GM21423 (cell line): ENCODE measurements around the gene GNG11.
"Not testable (repeated sequence)": the region's sequence is repeated elsewhere in the genome, so short reads cannot be mapped to it uniquely, and the experiment has no call there.

Source experiments
- ATAC-seq: cut with Tn5 transposase; IDR thresholded peaks from one replicate; pipeline ENCODE4 v1.9.1; 2021; ENCODE audit warnings: mild to moderate bottlenecking, moderate library complexity; ENCODE audit not compliant: unreplicated experiment

Gene GNG11

DNA sequence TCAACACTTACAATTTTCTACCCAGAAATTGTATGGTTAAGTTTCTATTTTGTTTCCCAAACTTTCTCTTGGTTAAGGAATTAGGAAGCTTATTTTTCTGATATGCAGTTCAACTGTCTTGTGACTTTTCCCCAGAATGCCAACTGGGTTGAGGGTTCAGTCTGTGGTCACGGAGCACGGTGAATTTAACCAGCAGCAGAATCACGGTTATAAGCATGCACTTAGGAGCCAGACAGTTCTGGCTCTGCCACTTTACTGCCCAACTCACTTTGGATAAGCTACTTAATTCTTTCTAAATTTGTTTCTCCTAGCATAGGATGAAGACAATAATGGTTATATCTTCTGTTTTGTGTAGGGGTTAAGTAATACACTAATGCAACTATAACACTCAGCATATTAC lies 10.3 kb upstream of the GNG11 start:
- not testable (repeated sequence) for ATAC-seq

DNA sequence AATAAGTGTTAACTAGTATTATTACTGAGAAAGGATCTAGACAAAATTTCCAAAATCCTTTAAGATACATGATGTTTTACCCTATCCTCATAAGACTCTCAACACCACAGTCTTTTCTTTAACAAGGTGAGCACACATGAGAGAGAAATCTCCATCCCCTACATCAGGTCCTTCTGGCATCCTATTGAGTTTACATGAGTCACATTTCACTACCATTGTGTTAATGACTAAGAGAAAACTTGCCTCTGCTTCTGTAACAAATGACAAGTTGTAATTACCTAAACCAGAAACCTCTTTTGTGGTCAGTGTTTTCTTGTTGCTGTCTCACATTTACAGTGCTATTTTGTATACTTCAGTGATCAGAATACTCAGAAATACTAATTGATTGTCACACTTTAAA lies 9.9 kb upstream of the GNG11 start:
- peak; percentile 57 for ATAC-seq

DNA sequence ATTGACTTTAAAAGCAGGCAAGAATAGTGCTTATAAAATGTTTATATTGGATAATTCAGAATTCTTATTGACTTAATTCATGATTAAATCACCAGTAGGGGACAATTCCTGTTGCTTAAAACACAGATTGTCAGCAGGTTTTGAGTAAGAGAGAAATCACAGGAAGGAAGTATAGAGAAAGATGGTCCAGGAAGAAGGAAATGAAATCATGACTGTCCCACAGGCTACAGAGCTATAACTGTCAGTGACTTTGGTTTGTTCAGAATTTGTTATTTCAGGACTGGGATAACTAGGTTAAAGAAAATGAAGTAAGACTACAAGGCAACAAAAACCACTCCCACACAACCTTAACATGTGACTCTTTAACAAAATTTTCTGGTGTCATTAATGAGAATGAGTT lies 8.3 kb upstream of the GNG11 start:
- no peak for ATAC-seq

DNA sequence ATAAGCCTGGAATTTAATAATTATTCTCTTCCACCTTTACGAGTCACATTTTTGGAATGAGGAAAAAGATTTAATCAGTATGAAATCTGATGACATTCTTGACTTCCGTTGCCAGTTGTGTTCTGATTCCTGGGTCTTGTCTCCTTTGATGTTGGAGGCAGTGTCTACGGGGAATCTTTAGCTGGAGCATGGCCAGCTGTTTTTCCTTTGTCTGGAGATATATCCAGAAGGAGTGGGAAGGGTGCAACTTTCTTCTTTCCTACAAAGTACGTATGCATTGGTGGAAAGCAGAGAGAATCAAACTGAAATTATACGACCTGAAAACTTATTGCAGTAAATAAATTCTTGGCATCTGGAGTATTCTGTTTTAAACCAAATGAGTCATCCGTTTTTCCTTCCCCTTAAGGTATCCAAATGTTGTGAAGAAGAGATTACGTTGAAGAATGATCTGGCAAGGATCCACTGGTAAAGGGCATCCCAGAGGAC lies 6.9 kb upstream of the GNG11 start:
- no peak for ATAC-seq

DNA sequence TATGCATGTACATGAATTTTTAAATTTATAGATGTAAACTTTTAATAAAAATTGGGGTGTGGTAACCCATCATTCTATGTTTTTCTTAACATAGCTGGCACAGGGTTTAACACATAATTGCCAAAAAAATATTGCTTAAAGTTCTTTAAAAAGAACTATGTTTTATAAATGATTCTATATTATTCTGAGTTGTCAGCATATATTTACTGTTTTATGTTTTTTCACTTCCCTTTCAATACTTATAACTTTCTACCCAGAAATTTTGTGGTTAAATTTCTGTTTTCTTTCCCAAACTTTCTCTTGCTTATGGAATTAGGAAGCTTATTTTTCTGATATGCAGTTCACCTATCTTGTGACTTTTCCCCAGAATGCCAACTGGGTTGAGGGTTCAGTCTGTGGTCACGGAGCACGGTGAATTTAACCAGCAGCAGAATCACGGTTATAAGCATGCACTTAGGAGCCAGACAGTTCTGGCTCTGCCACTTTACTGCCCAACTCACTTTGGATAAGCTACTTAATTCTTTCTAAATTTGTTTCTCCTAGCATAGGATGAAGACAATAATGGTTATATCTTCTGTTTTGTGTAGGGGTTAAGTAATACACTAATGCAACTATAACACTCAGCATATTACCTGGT lies 6.2 kb upstream of the GNG11 start:
- not testable (repeated sequence) for ATAC-seq

DNA sequence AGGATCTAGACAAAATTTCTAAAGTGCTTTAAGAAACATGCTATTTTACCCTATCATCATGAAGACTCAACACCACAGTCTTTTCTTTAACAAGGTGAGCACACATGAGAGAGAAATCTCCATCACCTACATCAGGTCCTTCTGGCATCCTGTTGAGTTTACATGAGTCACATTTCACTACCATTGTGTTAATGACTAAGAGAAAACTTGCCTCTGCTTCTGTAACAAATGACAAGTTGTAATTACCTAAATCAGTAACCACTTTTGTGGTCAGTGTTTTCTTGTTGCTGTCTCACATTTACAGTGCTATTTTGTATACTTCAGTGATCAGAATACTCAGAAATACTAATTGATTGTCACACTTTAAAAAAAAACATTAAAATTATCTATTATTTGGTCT lies 5.6 kb upstream of the GNG11 start:
- ATAC-seq, result peak; percentile 66

DNA sequence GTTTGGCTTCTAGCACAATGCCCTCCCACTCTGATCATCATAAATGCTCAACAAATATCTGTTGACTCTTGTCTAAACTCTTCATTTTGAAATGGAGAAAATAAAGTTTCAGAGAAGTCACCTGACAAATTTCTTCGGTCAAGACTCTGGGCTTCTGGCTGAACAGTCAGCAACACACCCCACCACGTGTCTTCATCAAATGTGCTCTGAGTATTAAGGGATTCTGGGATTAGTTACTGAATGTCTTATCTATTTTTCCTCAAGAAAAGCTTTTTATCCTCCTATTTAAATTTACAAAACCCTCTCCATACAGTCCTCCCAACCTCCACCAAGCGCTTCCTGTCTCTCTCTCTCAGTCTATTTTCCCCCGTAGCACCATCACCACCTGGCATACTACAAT lies 5.2 kb upstream of the GNG11 start:
- ATAC-seq, result peak; percentile 3

DNA sequence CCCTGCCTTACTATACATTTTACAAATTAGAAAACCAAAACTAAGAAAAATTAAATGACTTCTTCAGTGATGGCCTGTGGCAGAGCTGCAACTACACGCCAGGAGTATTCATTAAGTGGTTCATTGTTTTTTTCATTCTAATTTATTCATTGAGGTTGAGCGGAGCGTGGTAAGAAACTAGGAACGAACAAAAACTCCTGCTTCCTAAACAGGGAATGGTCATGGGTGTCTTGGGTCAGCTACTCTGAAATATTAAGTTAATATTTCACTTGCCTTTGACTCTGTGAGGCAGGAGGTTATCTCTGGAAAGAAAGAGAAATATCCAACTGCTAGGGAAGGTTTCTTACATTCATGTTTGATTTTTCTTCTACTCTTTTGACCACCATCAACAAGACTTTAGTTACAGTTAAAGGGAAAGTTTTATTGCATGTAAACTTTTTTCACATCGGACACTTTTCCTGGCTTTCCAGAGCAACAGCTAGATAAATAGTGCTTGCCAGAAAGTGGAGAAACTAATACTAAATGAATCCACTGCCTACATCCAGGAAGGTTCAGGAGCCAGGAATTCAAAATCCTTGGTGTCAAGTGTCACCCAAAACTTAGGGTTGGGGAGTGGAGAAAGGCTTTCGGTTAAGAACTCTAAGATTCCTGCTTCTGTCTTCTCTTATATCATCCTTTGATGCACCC lies 896 bp upstream of the GNG11 start:
- ATAC-seq, result no peak

DNA sequence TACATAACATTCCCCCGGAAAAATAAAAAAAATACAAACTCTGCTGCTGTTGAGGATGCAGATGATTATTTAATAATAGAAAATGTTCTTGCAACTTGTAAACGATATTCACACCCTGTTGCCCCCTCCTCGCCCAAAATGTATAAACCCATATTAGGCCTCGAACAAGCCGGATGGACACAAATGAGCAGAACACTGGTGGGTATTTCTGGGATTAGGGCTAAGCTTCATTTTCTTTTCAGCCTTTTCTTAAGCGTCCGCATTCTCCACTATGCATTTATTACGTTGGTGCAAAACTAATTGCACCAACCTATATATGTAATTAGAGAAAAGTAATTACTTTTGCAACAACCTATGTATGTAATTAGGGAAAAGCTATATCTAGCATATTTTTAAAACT lies 349 bp upstream of the GNG11 start:
- ATAC-seq, result no peak

DNA sequence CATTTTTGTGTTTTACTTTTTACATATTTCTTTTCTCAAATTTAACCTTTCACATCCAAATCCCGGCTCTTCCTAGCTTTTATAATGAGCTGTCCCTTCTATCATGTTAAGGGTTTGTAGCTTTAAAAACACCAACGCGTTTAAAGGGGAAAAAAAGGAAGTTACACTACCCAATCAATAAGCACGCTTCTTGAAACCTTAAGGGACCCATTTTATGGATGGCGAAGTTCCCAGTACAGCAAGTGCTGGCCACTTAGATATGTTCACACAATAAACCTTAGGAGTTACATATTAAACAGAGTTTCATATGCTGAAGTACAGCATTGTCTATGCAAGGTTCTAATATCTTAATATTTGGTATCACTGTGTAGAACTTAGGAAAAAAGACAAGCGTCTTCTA lies 1.8 kb downstream of the GNG11 start:
- ATAC-seq, result no peak

DNA sequence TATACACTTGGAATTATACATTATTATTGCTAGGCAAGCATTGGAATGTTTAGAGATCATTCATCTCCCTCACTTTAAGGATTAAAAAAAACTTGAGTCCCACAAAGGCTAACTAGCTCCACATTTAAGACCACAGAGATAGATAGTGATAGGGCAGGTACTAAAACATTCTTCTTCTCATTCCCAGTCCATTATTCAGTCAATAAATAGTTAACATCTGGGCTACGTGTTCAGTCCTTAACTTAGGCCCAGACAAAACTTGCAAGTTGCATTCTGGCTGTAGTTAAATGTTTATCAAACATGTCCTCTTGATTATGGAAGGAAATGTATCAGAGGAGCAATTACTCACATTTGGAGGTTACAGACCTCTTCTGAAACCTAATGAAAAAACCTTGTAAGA lies 2.4 kb downstream of the GNG11 start:
- ATAC-seq, result no peak

DNA sequence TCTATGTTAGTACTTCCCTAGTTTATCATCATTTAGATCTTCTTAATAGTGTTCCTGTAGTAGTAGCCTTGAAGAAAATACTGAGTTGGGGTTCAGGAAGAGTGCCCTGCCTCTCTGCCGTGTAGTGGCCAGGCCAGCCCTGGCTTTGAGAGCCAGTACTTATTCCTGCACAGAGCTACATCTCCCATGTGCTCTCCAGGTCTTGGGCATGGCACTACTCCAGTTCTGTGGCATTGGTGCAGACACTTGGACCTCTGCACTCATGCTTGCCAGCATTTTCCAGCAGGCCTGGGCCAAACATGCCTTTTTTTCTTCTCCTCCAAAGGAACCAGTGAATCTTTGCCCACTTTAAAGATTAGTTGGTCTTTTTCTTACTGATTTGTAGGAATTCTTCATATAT lies 5.3 kb downstream of the GNG11 start:
- no peak for ATAC-seq

DNA sequence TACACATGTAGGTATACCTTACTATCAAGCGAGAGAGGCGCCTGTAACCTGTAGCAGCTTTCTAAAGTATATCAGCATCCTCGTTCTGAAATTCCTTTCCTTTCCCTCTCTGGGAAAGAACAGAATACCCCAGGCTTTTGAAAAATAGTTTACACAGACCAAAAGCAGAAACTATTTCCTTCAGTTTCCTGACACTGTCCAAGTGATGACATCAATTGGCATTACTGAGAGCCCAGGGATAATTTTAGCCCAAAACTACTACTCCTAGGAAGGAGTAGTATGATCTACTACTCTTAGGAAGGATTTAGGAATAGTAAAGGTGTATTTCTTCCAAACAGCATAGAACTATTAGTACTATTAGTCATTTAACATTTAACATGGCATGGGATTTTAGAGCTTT lies 6.0 kb downstream of the GNG11 start:
- ATAC-seq, result no peak

DNA sequence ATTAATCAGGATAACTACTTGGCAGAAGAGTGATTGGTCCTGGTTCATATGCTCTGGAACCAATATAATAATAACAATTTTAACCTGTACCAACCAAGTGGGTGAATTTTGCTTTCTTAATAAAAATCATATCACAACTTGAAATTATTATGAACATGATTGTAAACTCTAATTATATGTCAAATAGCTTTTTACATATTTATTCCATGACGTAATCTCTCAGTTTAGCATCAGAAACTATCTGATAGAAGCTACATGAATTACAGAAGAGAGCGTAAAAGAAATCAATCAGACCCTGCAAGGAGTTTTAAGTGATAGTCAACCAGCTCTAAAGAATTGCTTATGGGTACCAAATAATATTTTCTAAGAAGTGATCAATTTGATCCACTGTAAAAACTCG lies 10.1 kb downstream of the GNG11 start:
- no peak for ATAC-seq

DNA sequence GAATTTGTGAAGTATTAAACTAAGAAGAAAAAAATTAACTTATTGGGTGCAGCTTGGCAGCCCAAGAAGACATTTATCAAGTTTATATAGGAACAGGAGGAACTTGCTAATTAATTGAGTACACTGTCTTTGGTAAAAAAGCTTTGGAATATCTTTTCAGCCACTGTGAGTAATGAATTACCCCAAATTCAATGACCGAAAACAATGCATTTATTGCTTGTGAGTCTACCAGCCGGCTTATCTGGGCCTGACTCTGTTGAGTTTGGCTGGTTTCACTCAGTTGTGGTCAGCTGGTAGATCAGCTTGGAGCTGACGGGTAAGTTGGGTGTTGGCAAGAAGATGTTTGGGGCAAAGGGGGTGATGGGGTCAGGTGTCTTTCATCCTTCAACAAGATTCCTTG lies 11.6 kb downstream of the GNG11 start:
- ATAC-seq, result no peak

DNA sequence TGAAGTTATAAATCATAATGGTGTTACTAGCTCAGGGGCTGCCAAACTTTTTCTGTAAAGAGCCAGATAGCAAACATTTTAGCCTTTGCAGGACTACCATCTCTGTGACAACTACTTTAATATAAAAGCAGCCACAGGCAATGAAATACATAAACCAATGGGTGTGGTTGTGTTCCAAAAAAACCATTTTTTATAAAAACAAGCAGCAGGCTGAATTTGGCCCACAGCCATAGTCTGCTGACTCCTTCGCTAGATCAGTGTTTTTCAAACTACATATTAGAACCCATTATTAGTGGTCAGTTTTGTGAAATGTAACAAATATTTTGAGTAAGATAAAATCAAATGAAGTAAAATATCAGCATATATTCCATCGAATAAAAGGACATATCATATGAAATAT lies 13.6 kb downstream of the GNG11 start:
- no peak for ATAC-seq

DNA sequence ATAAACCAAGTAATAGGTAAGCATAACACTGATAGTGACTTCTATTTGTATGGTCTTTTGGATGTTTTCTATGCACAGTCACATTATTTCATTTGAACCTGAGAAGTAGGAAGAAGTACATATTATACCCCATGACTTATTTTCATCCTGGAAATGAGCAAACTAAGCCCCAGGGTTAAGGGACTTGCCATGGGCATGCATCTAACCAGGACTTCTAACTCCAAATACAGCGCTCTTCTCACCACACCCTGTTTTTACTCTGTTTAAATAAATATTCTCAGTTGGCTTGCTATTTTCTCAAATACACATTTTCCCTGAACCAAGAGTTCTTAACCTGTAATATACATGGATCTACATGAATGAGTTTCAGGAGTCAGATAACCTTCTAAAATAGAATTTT lies 16.3 kb downstream of the GNG11 start:
- ATAC-seq, result no peak

DNA sequence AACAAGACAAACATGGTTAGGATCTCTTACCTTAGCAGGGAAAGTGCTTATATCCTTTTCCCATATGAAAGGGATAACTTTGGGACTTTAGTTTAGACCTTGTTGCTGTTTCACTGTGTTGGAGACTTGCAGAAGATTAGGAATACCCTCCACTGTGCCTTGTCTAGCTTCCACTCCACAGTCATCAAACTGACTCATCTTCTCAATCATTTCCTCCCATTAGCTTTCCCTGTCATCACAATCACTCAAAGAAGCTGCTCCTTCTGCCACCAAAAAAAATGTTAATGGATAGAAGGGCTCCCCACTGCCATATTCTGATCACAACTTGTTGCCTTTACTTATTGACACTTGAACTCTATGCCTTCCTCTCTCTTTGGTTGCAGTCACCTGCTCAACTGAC lies 16.8 kb downstream of the GNG11 start:
- ATAC-seq, result no peak

DNA sequence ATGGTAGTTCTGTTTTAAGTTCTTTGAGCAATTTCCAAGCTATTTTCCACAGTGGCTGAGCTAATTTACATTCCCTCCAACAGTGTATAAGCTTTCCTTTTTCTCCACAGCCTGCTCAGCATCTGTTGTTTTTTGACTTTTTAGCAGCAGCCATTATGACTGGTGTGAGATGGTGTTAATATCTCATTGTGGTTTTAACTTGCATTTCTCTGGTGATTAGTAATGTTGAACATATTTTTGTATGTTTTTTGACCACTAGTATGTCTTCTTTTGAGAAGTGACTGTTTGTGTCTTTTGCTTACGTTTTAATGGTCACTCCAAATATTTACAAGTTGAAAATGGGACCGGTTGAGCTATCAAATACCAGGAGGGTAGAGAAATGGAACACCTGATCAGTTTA lies 20.4 kb downstream of the GNG11 start:
- no peak for ATAC-seq

DNA sequence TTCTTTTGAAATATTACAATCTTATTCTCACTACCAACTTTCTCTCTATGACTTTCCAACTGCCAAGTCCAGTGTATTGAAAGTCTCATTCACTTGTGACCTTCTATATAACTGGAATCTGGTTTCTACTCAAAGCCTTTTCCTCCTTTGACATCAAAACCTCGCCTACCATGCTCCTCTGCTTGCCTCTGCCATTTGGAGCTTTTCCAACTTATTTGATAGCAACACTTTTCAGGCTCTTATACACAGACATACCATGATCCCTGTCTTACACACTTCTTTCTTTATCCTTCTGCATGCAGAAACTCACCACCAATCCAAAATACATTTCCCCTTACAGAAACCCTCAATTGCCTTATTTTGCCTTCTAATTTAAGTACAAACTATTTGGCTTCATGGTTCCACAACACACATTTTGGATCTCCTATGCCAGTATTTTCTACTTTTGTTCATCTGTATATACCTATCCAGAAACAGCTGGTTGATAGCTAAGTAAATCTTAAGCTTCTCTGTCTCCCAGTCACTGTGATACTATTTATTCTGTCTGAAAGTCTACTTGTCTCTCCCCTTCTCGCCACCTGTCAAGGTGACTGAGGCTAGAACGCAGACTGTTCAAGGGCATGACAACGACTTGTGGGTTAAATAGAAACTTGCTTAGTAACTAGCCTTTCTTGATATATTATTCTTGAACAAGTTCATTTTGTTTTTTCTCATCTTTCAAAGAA lies 22.4 kb downstream of the GNG11 start:
- ATAC-seq, result no peak

DNA sequence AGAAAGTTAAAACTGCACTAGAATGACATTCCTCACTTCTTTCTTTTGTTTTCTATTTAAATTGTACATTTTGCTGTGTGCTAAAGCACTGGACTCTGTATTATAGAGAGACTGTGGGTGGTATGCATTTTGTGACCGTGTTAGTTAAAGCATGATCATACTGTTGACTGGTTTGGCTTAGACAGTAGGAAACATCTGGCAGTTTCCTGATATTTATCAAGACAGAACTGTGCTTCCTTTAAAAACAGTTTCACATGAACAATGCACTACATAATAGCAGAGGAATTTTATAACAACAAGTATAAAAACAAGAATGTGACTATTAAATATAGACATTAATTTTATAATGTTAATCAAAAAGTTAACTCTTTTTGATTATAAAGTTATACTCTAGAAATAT lies 23.1 kb downstream of the GNG11 start:
- ATAC-seq, result no peak

DNA sequence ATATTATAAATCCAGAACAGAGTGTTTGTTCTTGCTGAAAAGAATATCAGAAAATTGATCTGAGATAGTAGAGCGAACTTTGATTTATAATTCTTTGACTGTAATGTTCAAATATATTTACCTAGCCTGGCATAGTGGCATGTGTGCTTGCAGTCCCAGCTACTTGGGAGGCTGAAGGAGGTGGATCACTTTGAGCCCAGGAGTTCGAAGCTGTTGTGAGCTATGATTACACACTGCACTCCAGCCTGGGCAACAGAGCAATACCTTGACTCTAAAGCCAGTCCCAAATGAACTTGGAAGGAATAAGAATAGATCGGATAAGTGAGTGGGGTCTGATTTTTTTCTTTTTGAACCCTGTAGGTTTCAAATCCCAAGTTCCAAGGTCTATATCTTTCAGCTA lies 23.5 kb downstream of the GNG11 start:
- no peak for ATAC-seq
